ENCODE data around the gene EEIG2.

DNA sequence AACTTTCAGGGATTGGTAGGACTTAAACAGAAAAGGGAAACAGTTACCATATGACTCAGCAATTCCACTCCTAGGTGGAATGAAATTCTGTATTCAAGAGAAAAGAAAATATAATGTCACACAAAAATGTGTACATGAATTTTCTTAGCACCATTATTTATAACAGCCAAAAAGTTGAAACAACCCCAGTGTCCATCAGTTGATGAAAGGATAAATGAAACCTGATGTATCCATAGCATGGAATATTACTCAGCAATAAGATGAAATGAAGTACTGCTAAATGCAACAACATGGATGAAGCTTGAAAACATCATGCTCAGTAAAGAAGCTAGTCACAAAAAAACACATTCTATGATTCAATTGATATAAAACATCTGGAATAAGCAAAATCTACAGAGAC, 15.5 kb downstream of the EEIG2 start:
- TF ChIP-seq, protein P1, sequence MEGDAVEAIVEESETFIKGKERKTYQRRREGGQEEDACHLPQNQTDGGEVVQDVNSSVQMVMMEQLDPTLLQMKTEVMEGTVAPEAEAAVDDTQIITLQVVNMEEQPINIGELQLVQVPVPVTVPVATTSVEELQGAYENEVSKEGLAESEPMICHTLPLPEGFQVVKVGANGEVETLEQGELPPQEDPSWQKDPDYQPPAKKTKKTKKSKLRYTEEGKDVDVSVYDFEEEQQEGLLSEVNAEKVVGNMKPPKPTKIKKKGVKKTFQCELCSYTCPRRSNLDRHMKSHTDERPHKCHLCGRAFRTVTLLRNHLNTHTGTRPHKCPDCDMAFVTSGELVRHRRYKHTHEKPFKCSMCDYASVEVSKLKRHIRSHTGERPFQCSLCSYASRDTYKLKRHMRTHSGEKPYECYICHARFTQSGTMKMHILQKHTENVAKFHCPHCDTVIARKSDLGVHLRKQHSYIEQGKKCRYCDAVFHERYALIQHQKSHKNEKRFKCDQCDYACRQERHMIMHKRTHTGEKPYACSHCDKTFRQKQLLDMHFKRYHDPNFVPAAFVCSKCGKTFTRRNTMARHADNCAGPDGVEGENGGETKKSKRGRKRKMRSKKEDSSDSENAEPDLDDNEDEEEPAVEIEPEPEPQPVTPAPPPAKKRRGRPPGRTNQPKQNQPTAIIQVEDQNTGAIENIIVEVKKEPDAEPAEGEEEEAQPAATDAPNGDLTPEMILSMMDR (IDR thresholded peaks at IDR 0.05; ENCODE audit: insufficient read depth, low read depth, low read length) = no peak
- no peak for TF ChIP-seq EZH2 (IDR thresholded peaks at IDR 0.05; ENCODE audit: insufficient read depth, low read length)
